ENCODE results near the gene PLEKHF1. TPM values are rescaled to one million over a fixed set of nuclear protein-coding genes. Genes with fewer than 3 reads are reported as not detected.

PLEKHF1 gene
- total and polyA plus RNA-seq, 2 of the 13 experiments (the other 11 are each of a cell fraction or from before 2014, with no cell fraction given): 2.9 to 3.8 TPM

DNA sequence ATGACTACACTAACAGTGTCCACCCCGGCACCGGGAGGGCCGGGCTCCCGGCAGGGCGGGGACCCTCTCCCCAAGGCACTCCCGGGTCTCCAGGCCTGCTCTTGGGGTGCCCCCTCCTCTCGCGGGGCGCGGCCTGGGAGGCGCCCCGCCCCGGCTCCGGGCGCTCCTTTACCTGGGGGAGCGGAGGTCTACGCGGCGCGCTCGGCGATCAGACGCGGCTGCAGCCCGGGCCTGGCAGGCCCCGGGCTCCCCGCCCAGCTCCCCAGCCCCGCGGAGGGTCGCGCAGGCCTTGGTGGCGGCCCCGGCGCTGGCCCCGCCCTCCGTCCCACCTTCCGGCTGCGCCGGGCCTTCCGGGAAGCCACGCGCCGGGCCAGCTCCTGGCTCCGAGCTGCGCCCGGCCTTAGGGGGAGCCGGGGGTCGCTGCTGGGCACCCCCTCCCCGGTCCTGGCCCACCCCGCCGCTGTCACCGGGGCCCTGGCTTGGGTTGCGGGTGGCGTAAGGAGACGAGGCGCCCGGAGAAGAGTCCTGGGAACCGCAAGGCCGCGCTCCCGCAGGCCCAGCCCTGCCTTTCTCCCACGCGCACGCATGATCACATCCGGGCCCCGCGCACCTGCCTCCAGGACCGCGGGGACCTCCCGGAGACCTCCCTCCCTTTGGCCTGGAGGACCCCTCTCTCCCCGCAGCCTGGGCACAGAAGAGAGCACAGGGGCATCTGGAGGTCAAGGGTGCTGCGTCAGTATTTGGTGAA lies 49.9 kb downstream of the PLEKHF1 start, which contains the start of gene C19orf12 (continued):
- TF ChIP-seq, protein P1, sequence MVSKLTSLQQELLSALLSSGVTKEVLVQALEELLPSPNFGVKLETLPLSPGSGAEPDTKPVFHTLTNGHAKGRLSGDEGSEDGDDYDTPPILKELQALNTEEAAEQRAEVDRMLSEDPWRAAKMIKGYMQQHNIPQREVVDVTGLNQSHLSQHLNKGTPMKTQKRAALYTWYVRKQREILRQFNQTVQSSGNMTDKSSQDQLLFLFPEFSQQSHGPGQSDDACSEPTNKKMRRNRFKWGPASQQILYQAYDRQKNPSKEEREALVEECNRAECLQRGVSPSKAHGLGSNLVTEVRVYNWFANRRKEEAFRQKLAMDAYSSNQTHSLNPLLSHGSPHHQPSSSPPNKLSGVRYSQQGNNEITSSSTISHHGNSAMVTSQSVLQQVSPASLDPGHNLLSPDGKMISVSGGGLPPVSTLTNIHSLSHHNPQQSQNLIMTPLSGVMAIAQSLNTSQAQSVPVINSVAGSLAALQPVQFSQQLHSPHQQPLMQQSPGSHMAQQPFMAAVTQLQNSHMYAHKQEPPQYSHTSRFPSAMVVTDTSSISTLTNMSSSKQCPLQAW (CRISPR knock-in tag; IDR thresholded peaks at IDR 0.05): no peak
- TF ChIP-seq IKZF4 (CRISPR knock-in tag; IDR thresholded peaks at IDR 0.05; ENCODE audit: borderline replicate concordance, low read depth, not compliant biosample characterization) (no peak), ZNF768 (CRISPR knock-in tag; IDR thresholded peaks at IDR 0.05) (0 out of 2 replicates have a peak, but pooled peaks have one; percentile 12), ZNF292 (CRISPR knock-in tag; IDR thresholded peaks at IDR 0.05; ENCODE audit: borderline replicate concordance, low read depth) (no peak), ZNF235 (CRISPR knock-in tag; IDR thresholded peaks at IDR 0.05; ENCODE audit: borderline replicate concordance) (no peak), ZNF720 (CRISPR knock-in tag; IDR thresholded peaks at IDR 0.05) (no peak), ZNF816 (CRISPR knock-in tag; IDR thresholded peaks at IDR 0.05; ENCODE audit: borderline replicate concordance) (0 out of 2 replicates have a peak, but pooled peaks have one; percentile 48), AFF4 (CRISPR knock-in tag; IDR thresholded peaks at IDR 0.05) (no peak), ZNF558 (CRISPR knock-in tag; IDR thresholded peaks at IDR 0.05; ENCODE audit: borderline replicate concordance) (no peak; the same call in 1 of the 2 replicates), ZNF337 (CRISPR knock-in tag; IDR thresholded peaks at IDR 0.05; ENCODE audit: borderline replicate concordance, low read depth) (no peak), ZNF784 (CRISPR knock-in tag; IDR thresholded peaks at IDR 0.05; ENCODE audit: borderline replicate concordance) (peak; percentile 79; the same call in 1 of the 2 replicates), SP2 (CRISPR knock-in tag; IDR thresholded peaks at IDR 0.05) (no peak; the same call in 1 of the 2 replicates), GATAD2A (CRISPR knock-in tag; IDR thresholded peaks at IDR 0.05) (no peak), ZNF737 (CRISPR knock-in tag; IDR thresholded peaks at IDR 0.05; ENCODE audit: borderline replicate concordance) (no peak), ZBTB7A (CRISPR knock-in tag; IDR thresholded peaks at IDR 0.05) (no peak), RFXANK (CRISPR knock-in tag; IDR thresholded peaks at IDR 0.05) (no peak), ARNT (IDR thresholded peaks at IDR 0.05) (no peak), TOPORS (CRISPR knock-in tag; IDR thresholded peaks at IDR 0.05) (no peak)
- TF ChIP-seq, protein P2, sequence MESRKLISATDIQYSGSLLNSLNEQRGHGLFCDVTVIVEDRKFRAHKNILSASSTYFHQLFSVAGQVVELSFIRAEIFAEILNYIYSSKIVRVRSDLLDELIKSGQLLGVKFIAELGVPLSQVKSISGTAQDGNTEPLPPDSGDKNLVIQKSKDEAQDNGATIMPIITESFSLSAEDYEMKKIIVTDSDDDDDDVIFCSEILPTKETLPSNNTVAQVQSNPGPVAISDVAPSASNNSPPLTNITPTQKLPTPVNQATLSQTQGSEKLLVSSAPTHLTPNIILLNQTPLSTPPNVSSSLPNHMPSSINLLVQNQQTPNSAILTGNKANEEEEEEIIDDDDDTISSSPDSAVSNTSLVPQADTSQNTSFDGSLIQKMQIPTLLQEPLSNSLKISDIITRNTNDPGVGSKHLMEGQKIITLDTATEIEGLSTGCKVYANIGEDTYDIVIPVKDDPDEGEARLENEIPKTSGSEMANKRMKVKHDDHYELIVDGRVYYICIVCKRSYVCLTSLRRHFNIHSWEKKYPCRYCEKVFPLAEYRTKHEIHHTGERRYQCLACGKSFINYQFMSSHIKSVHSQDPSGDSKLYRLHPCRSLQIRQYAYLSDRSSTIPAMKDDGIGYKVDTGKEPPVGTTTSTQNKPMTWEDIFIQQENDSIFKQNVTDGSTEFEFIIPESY (CRISPR knock-in tag; IDR thresholded peaks at IDR 0.05): no peak
- TF ChIP-seq, protein P3, sequence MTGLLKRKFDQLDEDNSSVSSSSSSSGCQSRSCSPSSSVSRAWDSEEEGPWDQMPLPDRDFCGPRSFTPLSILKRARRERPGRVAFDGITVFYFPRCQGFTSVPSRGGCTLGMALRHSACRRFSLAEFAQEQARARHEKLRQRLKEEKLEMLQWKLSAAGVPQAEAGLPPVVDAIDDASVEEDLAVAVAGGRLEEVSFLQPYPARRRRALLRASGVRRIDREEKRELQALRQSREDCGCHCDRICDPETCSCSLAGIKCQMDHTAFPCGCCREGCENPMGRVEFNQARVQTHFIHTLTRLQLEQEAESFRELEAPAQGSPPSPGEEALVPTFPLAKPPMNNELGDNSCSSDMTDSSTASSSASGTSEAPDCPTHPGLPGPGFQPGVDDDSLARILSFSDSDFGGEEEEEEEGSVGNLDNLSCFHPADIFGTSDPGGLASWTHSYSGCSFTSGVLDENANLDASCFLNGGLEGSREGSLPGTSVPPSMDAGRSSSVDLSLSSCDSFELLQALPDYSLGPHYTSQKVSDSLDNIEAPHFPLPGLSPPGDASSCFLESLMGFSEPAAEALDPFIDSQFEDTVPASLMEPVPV (CRISPR knock-in tag; IDR thresholded peaks at IDR 0.05): no peak
